Upper lobe of left lung (tissue), 4 donors: ENCODE data around the gene CDKN2A.

Source experiments
- CTCF ChIP-seq, 6 experiments: fragments of 450-650 bp in 4 of 6; fragments of 200-600 bp in 2 of 6; sonication (generic) in 2 of 6; IDR thresholded peaks; one replicate each; pipeline ENCODE4 v1.5.1; 2016 to 2019; ENCODE audit warnings: antibody characterized with exemption in 6 of 6
- POLR2A ChIP-seq, 4 donors: fragments of 450-650 bp; IDR thresholded peaks; one replicate each; pipeline ENCODE4 v1.5.1; 2016 to 2017; ENCODE audit warnings: antibody characterized with exemption in 4 of 4, mild to moderate bottlenecking in 2 of 4
- POLR2AphosphoS5 ChIP-seq, 2 donors: sonication (generic); formaldehyde crosslinking; IDR thresholded peaks; one replicate each; pipeline ENCODE4 v1.5.1; 2017; ENCODE audit warnings: antibody characterized with exemption in 2 of 2

GRCh38 chr9:21968331-21969010 lies 25.7 kb downstream of the CDKN2A start:
- no peak for TF ChIP-seq CTCF (IDR thresholded peaks at IDR 0.05)
- no peak for TF ChIP-seq POLR2A (IDR thresholded peaks at IDR 0.05)
- no peak for TF ChIP-seq POLR2AphosphoS5 (IDR thresholded peaks at IDR 0.05)
